Uterus (tissue), 2 donors: Measurements from ENCODE around the gene GON4L.

Experiments used
- POLR2A ChIP-seq, 2 donors: fragments of 450-650 bp; IDR thresholded peaks; one replicate each; pipeline ENCODE4 v1.6.1; 2016; ENCODE audit warnings: antibody characterized with exemption in 2 of 2, mild to moderate bottlenecking in 1 of 2, moderate library complexity in 1 of 2
- TF ChIP-seq, protein P1 (sequence below), 4 experiments: fragments of 200-600 bp in 2 of 4; fragments of 450-650 bp in 2 of 4; sonication (generic) in 2 of 4; IDR thresholded peaks; one replicate each; pipeline ENCODE4 v1.5.1; 2016 to 2019; ENCODE audit warnings: antibody characterized with exemption in 4 of 4, mild to moderate bottlenecking in 2 of 4, moderate library complexity in 1 of 4

DNA sequence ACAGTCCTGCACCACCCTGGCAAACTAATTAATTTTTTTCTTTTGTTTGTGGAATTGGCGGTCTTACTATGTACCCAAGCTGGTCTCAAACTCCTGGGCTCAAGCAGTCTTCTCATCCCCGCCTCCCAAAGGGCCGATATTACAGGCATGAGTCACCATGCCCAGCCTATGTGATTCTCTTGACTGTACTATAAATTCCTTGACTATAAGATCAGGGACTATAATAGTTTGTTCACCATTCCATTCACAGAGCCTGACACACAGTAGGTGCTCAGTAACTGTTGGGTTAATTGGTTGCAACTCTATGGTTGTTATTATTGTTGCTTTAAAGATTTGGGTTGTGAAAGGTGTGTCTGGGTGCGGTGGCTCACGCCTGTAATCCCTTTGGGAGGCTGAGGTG lies 150.9 kb downstream of the GON4L start:
- TF ChIP-seq, protein P1, sequence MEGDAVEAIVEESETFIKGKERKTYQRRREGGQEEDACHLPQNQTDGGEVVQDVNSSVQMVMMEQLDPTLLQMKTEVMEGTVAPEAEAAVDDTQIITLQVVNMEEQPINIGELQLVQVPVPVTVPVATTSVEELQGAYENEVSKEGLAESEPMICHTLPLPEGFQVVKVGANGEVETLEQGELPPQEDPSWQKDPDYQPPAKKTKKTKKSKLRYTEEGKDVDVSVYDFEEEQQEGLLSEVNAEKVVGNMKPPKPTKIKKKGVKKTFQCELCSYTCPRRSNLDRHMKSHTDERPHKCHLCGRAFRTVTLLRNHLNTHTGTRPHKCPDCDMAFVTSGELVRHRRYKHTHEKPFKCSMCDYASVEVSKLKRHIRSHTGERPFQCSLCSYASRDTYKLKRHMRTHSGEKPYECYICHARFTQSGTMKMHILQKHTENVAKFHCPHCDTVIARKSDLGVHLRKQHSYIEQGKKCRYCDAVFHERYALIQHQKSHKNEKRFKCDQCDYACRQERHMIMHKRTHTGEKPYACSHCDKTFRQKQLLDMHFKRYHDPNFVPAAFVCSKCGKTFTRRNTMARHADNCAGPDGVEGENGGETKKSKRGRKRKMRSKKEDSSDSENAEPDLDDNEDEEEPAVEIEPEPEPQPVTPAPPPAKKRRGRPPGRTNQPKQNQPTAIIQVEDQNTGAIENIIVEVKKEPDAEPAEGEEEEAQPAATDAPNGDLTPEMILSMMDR (IDR thresholded peaks at IDR 0.05), result no peak
- no peak for TF ChIP-seq POLR2A (IDR thresholded peaks at IDR 0.05)
